H1 (cell line): ENCODE measurements around the gene FREM2. TPM values are rescaled to one million over a fixed set of nuclear protein-coding genes. Genes with fewer than 3 reads are reported as not detected.

Source experiments
- CTCF ChIA-PET: fragments of 300-600 bp; sonication (Branson Sonifier 250); formaldehyde crosslinking; loops from one replicate; lab custom pipeline; 2021; ENCODE audit not compliant: partially characterized antibody; lab: Charles Lee
- POLR2A ChIA-PET: fragments of 300-600 bp; sonication (Branson Sonifier 250); formaldehyde crosslinking; loops from one replicate; lab custom pipeline; 2021; ENCODE audit warnings: inconsistent platforms; ENCODE audit not compliant: partially characterized antibody; lab: Charles Lee
- DNase-seq, 2 experiments: peaks; one replicate each; pipeline versions ENCODE4 v3.0.0 to v3.0.0-alpha.2; 2010 to 2022; ENCODE audit warnings: low spot score in 2 of 2, low read depth in 1 of 2, mixed read lengths in 1 of 2
- FAIRE-seq: peaks from 2 replicates; lab custom pipeline; 2011; peaks lifted over from hg19 to GRCh38; lab: Jason Lieb, UNC
- H2AFZ ChIP-seq: 2 replicates; pipeline ENCODE4 v1.8.1; 2012; ENCODE audit warnings: low read length, inconsistent platforms
- H2AK5ac ChIP-seq: 2 replicates; pipeline ENCODE4 v1.6.1; 2013; ENCODE audit warnings: low read depth, low read length
- H2BK120ac ChIP-seq: replicated peaks from 2 replicates; pipeline ENCODE3; 2013; ENCODE audit warnings: low read depth, low read length, inconsistent platforms
- H2BK12ac ChIP-seq: 2 replicates; pipeline ENCODE4 v1.6.1; 2013; ENCODE audit warnings: low read depth, low read length
- H2BK15ac ChIP-seq: 2 replicates; pipeline ENCODE4 v1.6.1; 2013; ENCODE audit warnings: low read length
- H2BK20ac ChIP-seq: 2 replicates; pipeline ENCODE4 v1.6.1; 2013; ENCODE audit warnings: low read length
- H2BK5ac ChIP-seq: 2 replicates; pipeline ENCODE4 v1.6.1; 2013; ENCODE audit warnings: low read depth, low read length
- H3K14ac ChIP-seq: 2 replicates; pipeline ENCODE4 v1.6.1; 2013; ENCODE audit warnings: inconsistent platforms; ENCODE audit not compliant: insufficient read length
- H3K18ac ChIP-seq: 2 replicates; pipeline ENCODE4 v1.6.1; 2013; ENCODE audit warnings: low read length; ENCODE audit errors: extremely low read depth
- H3K23ac ChIP-seq: 2 replicates; pipeline ENCODE4 v1.6.1; 2013; ENCODE audit warnings: inconsistent platforms; ENCODE audit not compliant: insufficient read length
- H3K23me2 ChIP-seq: 2 replicates; pipeline ENCODE4 v1.6.1; 2013; ENCODE audit warnings: low read depth, low read length
- H3K27ac ChIP-seq: 2 replicates; pipeline ENCODE4 v1.6.1; 2011; ENCODE audit warnings: low read depth, low read length, inconsistent platforms
- H3K27me3 ChIP-seq, 4 experiments: replicated peaks in 1 of 4; 1 replicate in 1 of 4; 2 replicates in 3 of 4; pipeline versions ENCODE4 v1.6.1 to v1.8.1; 2011 to 2013; ENCODE audit warnings: low read length in 3 of 4, mild to moderate bottlenecking in 3 of 4, inconsistent platforms in 2 of 4, mixed read lengths in 2 of 4, moderate library complexity in 1 of 4; ENCODE audit not compliant: control insufficient read depth in 3 of 4, insufficient read depth in 3 of 4; ENCODE audit errors: extremely low read depth in 1 of 4
- H3K36me3 ChIP-seq, 4 experiments: 2 replicates each; pipeline versions ENCODE4 v1.6.1 to v1.8.1; 2011 to 2013; ENCODE audit warnings: mild to moderate bottlenecking in 4 of 4, low read length in 3 of 4, moderate library complexity in 2 of 4, control low read depth in 1 of 4, inconsistent platforms in 1 of 4; ENCODE audit not compliant: insufficient read depth in 4 of 4, control insufficient read depth in 2 of 4
- H3K4ac ChIP-seq: replicated peaks from 2 replicates; pipeline ENCODE3; 2013; ENCODE audit warnings: low read length, low read depth, mixed read lengths, inconsistent platforms; ENCODE audit not compliant: insufficient read length
- H3K4me1 ChIP-seq, 4 experiments: replicated peaks in 1 of 4; 1 replicate in 1 of 4; 2 replicates in 3 of 4; pipeline versions ENCODE4 v1.6.1 to v1.8.1; 2011 to 2013; ENCODE audit warnings: low read length in 3 of 4, inconsistent platforms in 2 of 4, mixed read lengths in 1 of 4; ENCODE audit not compliant: insufficient read depth in 4 of 4, control insufficient read depth in 3 of 4
- H3K4me2 ChIP-seq, 2 experiments: 2 replicates each; pipeline versions ENCODE4 v1.6.1 to v1.8.1; 2011 to 2013; ENCODE audit warnings: low read depth in 2 of 2, low read length in 2 of 2, control low read depth in 1 of 2, inconsistent platforms in 1 of 2, mild to moderate bottlenecking in 1 of 2; ENCODE audit not compliant: insufficient read depth in 1 of 2
- H3K4me3 ChIP-seq, 4 experiments: fragments of 200-600, 300-600 bp in 1 of 4; sonication (generic), shearing (Covaris generic), sonication (Bioruptor Twin) in 1 of 4; 2 replicates each; pipeline versions ENCODE4 v1.5.1 to v1.8.1; 2011 to 2016; ENCODE audit warnings: low read length in 4 of 4, low read depth in 3 of 4, control low read depth in 2 of 4, inconsistent platforms in 2 of 4, mild to moderate bottlenecking in 2 of 4, mixed read lengths in 1 of 4, moderate library complexity in 1 of 4; ENCODE audit not compliant: insufficient read depth in 2 of 4; ENCODE audit errors: extremely low read depth in 1 of 4
- H3K56ac ChIP-seq: replicated peaks from 2 replicates; pipeline ENCODE3; 2013; ENCODE audit warnings: low read depth, mild to moderate bottlenecking, mixed read lengths, low read length, inconsistent platforms; ENCODE audit not compliant: insufficient read length
- H3K79me1 ChIP-seq: 2 replicates; pipeline ENCODE4 v1.6.1; 2013; ENCODE audit warnings: low read depth, low read length, control low read depth
- H3K79me2 ChIP-seq, 2 experiments: 2 replicates each; pipeline versions ENCODE4 v1.6.1 to v1.8.1; 2012 to 2013; ENCODE audit warnings: low read length in 2 of 2, mild to moderate bottlenecking in 2 of 2, inconsistent platforms in 1 of 2; ENCODE audit not compliant: insufficient read depth in 2 of 2, control insufficient read depth in 1 of 2
- H3K9ac ChIP-seq, 4 experiments: replicated peaks in 1 of 4; 1 replicate in 1 of 4; 2 replicates in 3 of 4; pipeline versions ENCODE4 v1.6.1 to v1.8.1; 2011 to 2013; ENCODE audit warnings: low read depth in 3 of 4, low read length in 3 of 4, control low read depth in 2 of 4, mild to moderate bottlenecking in 2 of 4, moderate library complexity in 2 of 4, inconsistent platforms in 1 of 4; ENCODE audit errors: extremely low read depth in 1 of 4
- H3K9me3 ChIP-seq, 2 experiments: 2 replicates each; pipeline versions ENCODE4 v1.6.1 to v1.8.1; 2012 to 2013; ENCODE audit warnings: mild to moderate bottlenecking in 2 of 2, moderate library complexity in 2 of 2, control low read depth in 1 of 2, inconsistent platforms in 1 of 2, low read depth in 1 of 2, low read length in 1 of 2, mixed read lengths in 1 of 2; ENCODE audit not compliant: insufficient read depth in 2 of 2
- H4K20me1 ChIP-seq, 2 experiments: replicated peaks in 1 of 2; 2 replicates each; pipeline versions ENCODE3 to v1.8.1; 2011 to 2013; ENCODE audit warnings: inconsistent platforms in 2 of 2, low read length in 2 of 2, mild to moderate bottlenecking in 1 of 2; ENCODE audit not compliant: insufficient read depth in 2 of 2, control insufficient read depth in 1 of 2
- H4K5ac ChIP-seq: 2 replicates; pipeline ENCODE4 v1.6.1; 2013; ENCODE audit warnings: low read length, low read depth, mixed read lengths, inconsistent platforms; ENCODE audit not compliant: insufficient read length
- H4K8ac ChIP-seq: 2 replicates; pipeline ENCODE4 v1.8.0; 2013; ENCODE audit warnings: mild to moderate bottlenecking, moderate library complexity, low read length, inconsistent platforms; ENCODE audit not compliant: insufficient read depth; ENCODE audit errors: extremely low read depth
- H4K91ac ChIP-seq: replicated peaks from 2 replicates; pipeline ENCODE3; 2013; ENCODE audit warnings: low read length, mixed read lengths, inconsistent platforms; ENCODE audit not compliant: insufficient read length
- ATF2 ChIP-seq: IDR thresholded peaks from 2 replicates; pipeline ENCODE4 v1.6.1; 2012; ENCODE audit warnings: low read length, inconsistent platforms
- BACH1 ChIP-seq: IDR thresholded peaks from 2 replicates; pipeline ENCODE4 v1.6.1; 2012; ENCODE audit warnings: low read length, improper control_type of control experiment
- BCL11A ChIP-seq, 2 experiments: IDR thresholded peaks; one replicate each; pipeline ENCODE4 v1.6.1; 2011; ENCODE audit warnings: low read depth in 2 of 2, low read length in 2 of 2, mild to moderate bottlenecking in 2 of 2
- CHD2 ChIP-seq: IDR thresholded peaks from 2 replicates; pipeline ENCODE4 v1.6.1; 2012; ENCODE audit warnings: low read length, improper control_type of control experiment
- CREB1 ChIP-seq: IDR thresholded peaks from 2 replicates; pipeline ENCODE4 v1.6.1; 2012; ENCODE audit warnings: inconsistent platforms
- CTBP2 ChIP-seq: IDR thresholded peaks from 2 replicates; pipeline ENCODE4 v1.7.0; 2011; ENCODE audit warnings: borderline replicate concordance, mild to moderate bottlenecking, moderate library complexity, mixed read lengths, low read length; ENCODE audit not compliant: insufficient read depth, insufficient read length
- FOSL1 ChIP-seq: IDR thresholded peaks from 2 replicates; pipeline ENCODE4 v1.6.1; 2011; ENCODE audit warnings: mild to moderate bottlenecking, low read depth, low read length, moderate library complexity; ENCODE audit not compliant: insufficient read depth
- GTF2F1 ChIP-seq: IDR thresholded peaks from 2 replicates; pipeline ENCODE4 v1.6.1; 2012; ENCODE audit warnings: low read depth, low read length, improper control_type of control experiment, borderline replicate concordance
- JUND ChIP-seq: IDR thresholded peaks from 2 replicates; pipeline ENCODE4 v1.6.1; 2011; ENCODE audit warnings: mild to moderate bottlenecking, improper control_type of control experiment, low read length
- SIN3A ChIP-seq, 2 experiments: IDR thresholded peaks in 1 of 2; conservative IDR thresholded peaks in 1 of 2; 2 replicates each; pipeline ENCODE4 v1.6.1; 2011 to 2012; ENCODE audit warnings: low read length in 2 of 2, improper control_type of control experiment in 1 of 2, low read depth in 1 of 2, mild to moderate bottlenecking in 1 of 2
- SP4 ChIP-seq: IDR thresholded peaks from 2 replicates; pipeline ENCODE4 v1.6.1; 2012; ENCODE audit warnings: low read length, inconsistent platforms
- TEAD4 ChIP-seq: IDR thresholded peaks from 2 replicates; pipeline ENCODE4 v1.6.1; 2012; ENCODE audit warnings: low read depth, low read length, inconsistent platforms, mixed read lengths
- YY1 ChIP-seq: IDR thresholded peaks from 2 replicates; pipeline ENCODE4 v1.6.1; 2011; ENCODE audit warnings: low read depth, mild to moderate bottlenecking, low read length
- WGBS, 2 experiments: shearing (Covaris generic) in 1 of 2; methylation state at CpG; one replicate each; pipeline versions ENCODE4 v1.1.6 to v1.1.7; 2013 to 2015; ENCODE audit warnings: low lambda C conversion rate in 2 of 2, mixed read lengths in 2 of 2, inconsistent platforms in 1 of 2, low coverage in 1 of 2, missing lambda C conversion rate in 1 of 2; ENCODE audit not compliant: insufficient replicate concordance in 2 of 2, insufficient coverage in 1 of 2, insufficient read length in 1 of 2; ENCODE audit errors: extremely low coverage in 1 of 2, missing lambda C conversion rate in 1 of 2; 5-methylcytosine and 5-hydroxymethylcytosine counted together
- polyA plus RNA-seq, 7 experiments: library from polyadenylated mRNA; depleted of rRNA in 3 of 7; stranded (reverse) in 5 of 7; unstranded in 2 of 7; fragments of >200 nt in 5 of 7; fragments of 200-250 nt in 2 of 7; gene quantifications; 1 replicate in 5 of 7; 2 replicates in 1 of 7; 4 replicates in 1 of 7; pipeline versions ENCODE4 v1.2.1 to v1.2.3, GENCODE V29; 2011 to 2013; ENCODE audit warnings: missing spikeins in 2 of 7, mixed read lengths in 2 of 7
- total RNA-seq: library from RNA; stranded (reverse); fragmentation: NEBNext Ultra II Directional; extraction: Animal tissue kit (Norgen Biotek cat#: 25700); gene quantifications from 2 replicates; pipeline ENCODE4 v1.2.1, GENCODE V29; 2021

The FREM2 gene
- total and polyA plus RNA-seq, 2 of the 8 experiments (the other 6 are each of a cell fraction or from before 2014, with no cell fraction given) = 11.6 to 22.8 TPM

- CTCF ChIA-PET = interaction anchor here (0.6 to 1.6 kb wide), 6 partner anchors 9 to 44 kb away, joined by 3 to 5 read pairs (median 3); no protein-coding TSS in a partner anchor
- Histone ChIP-seq H3K79me2 (no peaks in the 10 kb centered on the region), H3K79me1 (no peaks in the 10 kb centered on the region), H3K23me2 (no peaks in the 10 kb centered on the region), H3K9ac (no peak overlapping the region), H4K5ac (no peak overlapping the region), H4K8ac (no peak overlapping the region), H2BK12ac (no peak overlapping the region), H3K14ac (no peak overlapping the region), H3K4me1 (no peaks in the 10 kb centered on the region), H4K91ac (no peak overlapping the region), H3K36me3 (no peaks in the 10 kb centered on the region; a peak in 1 of 8 replicates), H3K4me3 (no peak overlapping the region), H3K4me2 (no peak overlapping the region), H3K4ac (no peak overlapping the region), H2AFZ (no peak overlapping the region), H3K23ac (no peak overlapping the region), H2BK20ac (no peak overlapping the region), H3K18ac (no peak overlapping the region), H2AK5ac (no peak overlapping the region), H2BK5ac (no peak overlapping the region), H3K56ac (no peak overlapping the region), H3K27me3 (no peaks in the 10 kb centered on the region), H2BK15ac (no peak overlapping the region), H4K20me1 (no peaks in the 10 kb centered on the region), H3K9me3 (no peaks in the 10 kb centered on the region), H3K27ac (no peak overlapping the region), H2BK120ac (no peak overlapping the region)
- no peak for DNase-seq
- WGBS, 2 experiments = 92% methylated on average over 2 of the region's 2 CpGs; no CpG with 5 or more reads in 1 of the 2 experiments
- FAIRE-seq = no peak
- POLR2A ChIA-PET = no interaction called here
- TF ChIP-seq FOSL1 = no peak
- no peak for TF ChIP-seq GTF2F1
- no peak for TF ChIP-seq YY1
- TF ChIP-seq TEAD4 = no peak
- no peak for TF ChIP-seq SIN3A (conservative IDR thresholded peaks at IDR 0.05 in 1 of 2, IDR thresholded peaks at IDR 0.05 in 1 of 2; ENCODE audit: low read depth in 1 of 2, low read length in 2 of 2)
- no peak for TF ChIP-seq CHD2
- no peak for TF ChIP-seq ATF2
- no peak for TF ChIP-seq BCL11A (IDR thresholded peaks at IDR 0.05; ENCODE audit: low read depth in 2 of 2, low read length in 2 of 2)
- no peak for TF ChIP-seq CREB1
- no peak for TF ChIP-seq CTBP2
- TF ChIP-seq SP4 = no peak
- TF ChIP-seq JUND = no peak
- TF ChIP-seq BACH1 = no peak
Measured at GRCh38 chr13:38868870-38869269, 182.0 kb downstream of the FREM2 start.
